Inflammatory macrophage treated with lipopolysaccharide for 4 hours (primary cell): ENCODE data around the gene HOOK2.

Experiments used
- DNase-seq: peaks from one replicate; pipeline ENCODE4 v3.0.0-alpha.2; 2020

Gene HOOK2

DNA sequence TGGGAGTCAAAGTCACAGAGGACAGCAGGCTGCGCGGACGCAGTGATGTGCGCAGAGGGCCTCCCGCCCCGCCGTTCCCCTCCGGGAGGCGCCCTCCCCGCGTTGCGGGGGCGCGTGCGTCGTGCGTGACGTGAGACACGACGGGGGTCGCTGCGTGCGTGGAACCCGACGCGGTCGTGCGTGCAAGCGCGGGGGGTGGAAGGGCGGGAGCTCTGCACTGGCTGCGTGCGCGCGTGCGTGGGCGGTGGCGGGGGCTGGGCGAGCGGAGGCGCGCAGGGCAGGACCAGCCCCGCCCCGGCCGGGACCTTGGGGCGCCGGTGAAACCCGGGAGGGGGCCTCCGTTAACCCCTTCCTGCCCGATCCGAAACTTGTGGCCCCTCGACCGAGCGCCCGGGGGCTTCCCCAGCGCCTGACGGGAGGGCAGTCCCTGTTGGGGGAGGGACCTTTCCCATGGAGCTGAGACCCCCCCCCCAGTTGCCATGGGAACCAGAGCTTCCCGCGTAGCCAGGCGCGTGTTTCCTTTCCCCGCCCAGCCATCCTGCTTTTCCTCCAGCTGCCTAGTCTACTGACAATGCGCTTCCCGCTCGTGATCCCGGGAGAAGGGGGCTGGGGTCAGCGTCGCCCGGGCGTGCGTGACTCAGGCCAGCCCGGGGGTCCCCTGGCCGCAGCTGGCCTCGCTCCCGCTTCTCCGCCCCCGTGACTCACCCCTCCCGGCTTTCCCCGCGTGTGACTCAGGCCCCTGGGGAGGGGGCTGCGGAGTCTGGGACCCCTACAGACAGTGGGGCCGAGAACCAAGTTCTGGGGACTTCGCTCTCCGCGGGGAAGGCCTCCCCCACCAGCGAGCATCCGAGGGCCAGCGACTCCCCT, 7.3 kb upstream of the HOOK2 start:
- peak; percentile 71 for DNase-seq

DNA sequence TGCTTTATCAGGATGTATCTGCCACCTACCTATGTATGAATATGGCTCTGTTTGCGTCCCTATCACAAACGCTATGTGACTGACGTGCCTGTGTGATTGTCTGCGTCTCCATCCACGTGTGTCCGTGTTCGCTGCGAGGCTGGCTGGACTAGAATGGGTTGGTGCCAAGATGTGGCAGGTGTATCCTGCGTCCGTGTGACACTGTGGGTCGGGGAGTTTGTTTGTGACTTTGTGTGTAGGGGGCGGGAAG, 6.7 kb upstream of the HOOK2 start:
- DNase-seq: no peak

DNA sequence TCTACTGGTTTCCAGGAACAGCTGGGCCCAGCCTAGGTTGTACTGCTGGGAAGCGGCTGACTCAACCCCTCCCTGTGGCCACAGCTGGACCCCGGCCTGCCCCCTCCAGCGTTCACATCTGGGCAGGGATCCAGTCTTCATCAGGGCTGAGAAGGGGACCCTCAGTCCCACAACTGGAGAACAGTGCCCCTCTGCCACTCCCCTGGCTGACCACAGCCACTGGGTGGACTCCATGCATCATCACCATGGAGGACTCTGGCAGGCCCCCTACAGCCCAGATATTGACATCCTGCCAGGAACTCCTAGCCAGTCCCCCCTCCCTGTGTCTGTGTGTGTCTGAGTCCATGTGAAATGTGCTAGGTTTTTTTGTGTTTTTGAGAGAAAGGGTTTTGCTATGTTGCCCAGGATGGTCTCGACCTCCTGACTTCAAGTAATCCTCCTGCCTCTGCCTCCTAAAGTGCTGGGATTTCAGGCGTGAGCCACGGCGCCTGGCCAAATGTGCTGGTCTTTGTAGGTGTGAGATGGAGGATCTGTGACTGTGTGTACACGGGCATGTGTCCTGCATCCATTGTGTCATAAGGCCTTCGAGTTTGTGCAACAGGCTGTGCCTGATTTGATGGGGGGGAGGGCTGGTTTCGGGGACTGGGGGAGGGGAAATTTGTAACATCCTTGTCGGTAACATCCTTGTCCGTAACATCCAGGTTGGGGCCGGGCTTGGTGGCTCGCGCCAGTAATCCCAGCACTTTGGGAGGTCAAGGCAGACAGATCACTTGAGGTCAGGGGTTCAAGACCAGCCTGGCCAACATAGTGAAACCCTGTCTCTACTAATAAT, 4.0 kb upstream of the HOOK2 start:
- no peak for DNase-seq

DNA sequence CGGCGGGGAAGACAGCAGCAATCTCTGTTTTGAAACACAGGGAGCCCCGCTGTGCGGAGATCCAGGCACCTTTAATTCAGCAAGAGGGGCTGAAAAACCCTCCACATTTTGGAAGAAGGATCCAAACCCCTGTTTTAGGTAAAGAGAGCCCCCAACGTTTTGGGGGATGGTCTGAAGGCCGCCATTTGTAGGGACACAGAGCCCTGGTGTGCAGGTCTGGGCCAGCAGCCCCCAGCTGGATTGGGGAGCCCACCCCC, 3.5 kb upstream of the HOOK2 start:
- no peak for DNase-seq

DNA sequence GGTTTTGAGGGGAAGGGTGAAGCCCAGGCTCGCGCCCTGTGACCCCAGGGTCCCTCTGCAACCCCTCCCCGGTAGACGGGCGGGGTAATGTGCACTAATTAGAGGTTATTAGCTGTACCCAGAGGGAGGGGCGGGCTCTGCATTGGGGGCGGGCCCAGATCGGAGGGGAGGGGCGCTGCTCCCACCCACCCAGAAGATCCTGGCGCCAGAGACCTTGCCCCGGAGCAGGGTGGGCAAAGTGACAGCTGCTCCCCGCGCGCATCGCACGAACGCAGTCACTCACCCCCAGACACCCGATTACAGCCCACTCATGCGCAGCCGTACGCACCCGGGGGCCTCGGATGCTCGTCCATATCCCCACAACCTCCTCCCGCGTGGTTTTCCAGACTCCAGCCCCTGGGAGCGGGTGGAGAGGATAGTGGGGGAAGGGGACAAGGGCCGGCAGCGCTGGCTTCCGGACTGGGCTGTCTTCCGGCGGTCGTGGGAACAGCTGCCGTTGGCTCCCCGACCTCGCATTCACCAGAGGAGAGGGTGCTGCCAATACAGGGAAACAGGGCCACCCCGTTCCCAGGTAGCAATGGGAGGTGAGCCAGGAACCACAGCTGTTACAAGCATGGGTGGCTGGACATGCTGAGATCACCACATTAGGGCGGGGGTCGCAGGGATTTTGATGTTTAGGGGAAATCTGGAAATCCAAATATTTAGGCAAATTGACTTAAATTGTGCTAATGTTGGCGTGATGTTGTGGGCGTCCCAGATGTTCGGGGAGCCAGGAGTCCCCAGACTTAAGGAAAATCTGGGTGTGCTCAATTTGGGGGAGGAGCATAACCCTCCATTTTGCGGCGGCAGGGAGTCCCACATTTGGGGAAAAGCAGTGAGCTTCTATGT, 2.9 kb upstream of the HOOK2 start:
- peak; percentile 53 for DNase-seq

DNA sequence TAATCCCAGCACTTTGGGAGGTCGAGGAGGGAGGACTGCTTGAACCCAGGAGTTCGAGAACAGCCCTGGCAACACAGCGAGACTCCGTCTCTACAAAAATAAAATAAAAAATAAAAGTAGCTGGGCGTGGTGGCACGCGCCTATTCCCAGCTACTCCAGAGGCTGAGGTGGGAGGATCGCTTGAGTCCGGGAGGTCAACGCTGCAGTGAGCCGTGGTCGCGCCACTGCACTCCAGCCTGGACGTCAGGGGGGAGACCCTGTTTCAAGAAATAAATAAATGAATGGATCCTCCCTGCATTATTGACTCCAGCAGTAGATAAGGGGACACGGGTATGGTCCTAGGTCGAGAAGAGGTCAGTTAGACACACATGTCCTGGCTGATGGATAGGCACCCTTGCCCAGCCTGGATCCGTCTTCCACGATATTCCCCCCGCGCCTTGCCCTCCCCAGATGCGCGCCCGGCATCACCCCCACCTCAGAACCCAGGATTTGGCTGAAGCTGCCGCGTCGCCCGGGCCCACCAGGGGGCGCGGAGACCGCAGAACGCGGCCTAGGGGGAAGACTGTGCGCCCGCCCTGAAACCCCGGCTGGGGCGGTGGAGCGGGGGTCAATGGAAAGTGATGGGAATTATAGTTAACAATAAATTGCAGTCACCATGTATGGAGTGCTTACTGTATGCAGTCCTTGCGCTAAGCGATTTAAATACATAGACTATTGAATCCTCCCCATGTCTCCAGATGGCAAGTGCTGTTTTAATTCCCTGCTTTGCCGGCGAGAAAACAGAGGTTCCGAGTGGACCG, 2.1 kb upstream of the HOOK2 start:
- DNase-seq: peak; percentile 76

DNA sequence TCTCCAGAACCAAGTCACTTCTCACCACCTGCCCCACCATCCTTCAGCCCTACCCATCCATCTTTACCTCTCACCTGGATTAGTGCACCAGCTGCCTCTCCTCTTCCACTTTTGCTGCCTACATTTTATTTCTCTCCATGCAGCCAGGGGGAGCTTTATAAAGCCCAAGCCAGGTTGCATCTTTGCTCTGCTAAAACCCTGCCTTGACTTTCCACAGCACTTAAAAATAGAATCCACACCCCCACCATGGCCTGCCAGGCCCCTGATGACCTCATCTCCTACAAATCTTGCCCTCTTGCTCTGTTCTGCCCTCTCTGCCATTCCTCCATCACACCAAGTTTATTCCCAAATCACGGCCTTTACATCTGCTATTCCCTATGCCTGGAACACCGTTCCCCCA, 1.8 kb downstream of the HOOK2 start:
- no peak for DNase-seq

DNA sequence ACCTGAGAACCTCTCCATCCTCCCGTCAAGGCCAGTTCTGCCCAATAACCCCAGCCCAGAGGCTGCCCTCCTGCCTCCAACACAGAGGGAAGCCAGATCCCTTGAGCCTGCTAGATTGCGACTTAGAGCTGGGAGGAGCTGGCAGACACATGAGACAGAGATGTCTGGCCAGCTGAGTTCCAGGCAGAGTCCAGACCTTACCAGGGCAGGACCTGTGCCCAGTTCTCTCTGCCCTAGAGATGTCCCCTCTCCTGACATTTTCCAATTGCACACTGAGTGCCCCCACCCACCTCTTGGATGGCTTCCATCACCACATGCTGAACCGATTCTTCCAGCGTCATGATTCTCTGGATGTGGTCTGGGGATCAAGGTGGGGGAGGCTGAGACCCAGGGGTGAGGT, 3.0 kb downstream of the HOOK2 start:
- no peak for DNase-seq

DNA sequence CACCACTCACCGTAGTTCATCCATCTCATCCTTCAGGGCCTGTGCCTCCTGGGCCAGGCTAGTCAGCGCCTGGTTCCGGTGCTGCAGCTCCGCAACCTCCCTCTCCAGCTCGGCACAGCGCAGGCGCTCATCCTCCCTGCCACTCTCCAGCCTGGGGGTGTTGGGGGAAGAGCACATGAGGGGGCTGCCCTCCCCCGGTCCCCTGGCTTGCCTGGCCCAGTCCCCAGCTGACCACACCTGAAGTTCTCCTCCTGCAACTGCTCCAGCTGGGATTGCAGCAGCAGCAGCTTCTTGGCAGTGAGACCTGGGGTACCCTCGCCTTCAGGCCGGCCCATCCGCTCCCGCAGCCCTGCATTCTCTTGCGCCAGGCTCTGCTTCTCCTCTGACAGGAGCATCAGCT, 4.4 kb downstream of the HOOK2 start:
- no peak for DNase-seq

DNA sequence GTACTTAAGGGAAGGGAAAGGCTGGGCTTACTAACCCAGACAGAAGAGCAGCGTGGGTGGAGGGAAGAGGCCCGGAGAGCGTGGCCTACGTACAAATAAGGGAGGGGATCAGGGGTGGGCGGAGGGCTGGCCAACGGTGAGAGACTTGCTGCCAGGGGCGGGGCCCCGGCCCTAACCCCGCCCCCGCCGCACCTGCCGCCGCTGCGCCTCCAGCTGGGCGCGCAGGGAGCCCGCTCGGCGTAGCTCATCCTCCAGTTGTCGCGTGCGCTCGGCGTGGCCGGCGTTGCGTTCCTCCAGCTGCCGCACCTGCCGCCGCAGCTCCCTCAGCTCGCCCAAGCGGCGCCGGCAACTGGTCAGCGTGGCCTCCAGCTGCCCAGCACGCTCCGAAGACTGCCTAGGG, 5.7 kb downstream of the HOOK2 start:
- DNase-seq: no peak

DNA sequence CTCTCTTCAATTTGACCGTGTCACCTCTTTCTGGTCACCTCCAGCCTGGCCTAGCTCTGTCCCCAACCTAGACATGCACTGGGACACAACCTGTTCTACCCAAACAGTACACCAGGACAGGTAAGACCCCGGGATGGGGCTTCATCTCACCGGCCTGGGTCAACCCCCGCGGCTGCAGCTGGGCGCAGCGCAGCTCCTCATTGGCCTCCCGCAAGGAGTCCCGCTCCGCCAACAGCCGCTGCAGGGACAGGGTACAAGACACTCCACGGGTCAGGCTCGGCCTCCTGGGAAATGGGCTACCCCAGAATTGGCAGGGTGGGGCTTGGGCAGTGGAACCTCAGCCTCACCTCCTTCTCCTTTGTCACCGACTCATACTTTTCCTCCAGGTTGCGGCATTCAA, 7.7 kb downstream of the HOOK2 start:
- DNase-seq: no peak

DNA sequence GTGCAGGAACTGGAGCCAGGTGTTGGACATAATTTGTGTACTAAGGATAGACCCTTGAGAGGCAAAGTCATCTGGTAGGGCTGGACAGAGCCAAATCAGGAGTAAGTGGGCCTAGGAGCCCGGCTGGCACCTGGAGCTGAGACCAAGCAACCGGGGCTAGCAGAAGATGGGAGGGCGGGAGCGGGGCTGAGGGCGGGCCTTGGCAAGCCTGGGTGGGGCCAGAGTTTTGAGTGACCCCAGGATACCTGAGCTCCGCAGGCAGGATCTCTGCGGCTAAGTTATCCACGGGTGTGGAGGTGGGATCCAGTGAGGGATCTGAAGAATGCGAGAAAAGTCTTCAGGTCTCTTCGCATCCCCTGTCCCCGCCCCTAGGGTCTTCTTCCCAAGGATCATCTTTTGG, 8.2 kb downstream of the HOOK2 start:
- no peak for DNase-seq

DNA sequence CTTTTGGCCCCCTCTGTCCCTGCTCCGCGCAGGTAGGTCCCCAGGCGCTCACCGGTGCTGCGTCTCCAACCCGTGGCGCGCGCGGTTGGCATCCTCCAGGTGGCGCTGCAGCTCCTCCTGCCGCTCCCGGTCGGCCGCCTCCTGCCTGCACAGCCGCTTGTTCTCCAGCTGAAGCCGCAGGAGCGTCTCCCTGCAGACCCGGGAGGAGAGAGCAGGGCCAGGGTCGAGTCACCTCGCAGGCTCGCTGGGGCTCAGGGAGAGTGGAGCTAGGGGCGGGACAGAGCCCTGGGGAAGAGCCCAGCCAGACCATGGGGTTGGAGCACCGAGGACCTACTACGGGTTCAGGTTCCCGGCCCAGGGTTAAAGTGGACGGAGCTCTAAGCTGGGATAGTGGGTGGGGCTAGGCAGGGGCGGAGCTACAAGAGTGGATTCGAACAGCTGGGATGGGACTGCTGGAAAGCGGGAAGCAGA, 9.3 kb downstream of the HOOK2 start:
- peak; percentile 83 for DNase-seq

DNA sequence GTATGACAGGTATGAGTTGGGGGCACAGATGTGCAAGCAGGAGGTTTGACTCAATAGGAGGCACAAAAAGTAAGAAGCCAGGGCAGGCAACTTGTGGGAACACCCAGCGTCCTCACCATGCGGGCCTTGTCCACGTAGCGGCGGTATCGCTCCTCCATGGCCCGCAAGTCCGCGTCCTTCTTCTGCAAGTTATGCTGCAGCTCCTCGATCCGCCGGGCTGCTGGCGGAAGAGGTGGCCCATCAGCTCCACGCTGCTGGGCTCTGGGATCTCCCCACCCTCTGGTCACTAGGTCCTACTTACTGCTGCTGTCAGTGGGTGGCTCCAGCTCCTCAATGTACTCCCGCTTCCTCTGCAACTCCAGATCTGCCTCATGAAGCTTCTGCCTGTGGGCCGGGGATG, 10.7 kb downstream of the HOOK2 start:
- DNase-seq: no peak

DNA sequence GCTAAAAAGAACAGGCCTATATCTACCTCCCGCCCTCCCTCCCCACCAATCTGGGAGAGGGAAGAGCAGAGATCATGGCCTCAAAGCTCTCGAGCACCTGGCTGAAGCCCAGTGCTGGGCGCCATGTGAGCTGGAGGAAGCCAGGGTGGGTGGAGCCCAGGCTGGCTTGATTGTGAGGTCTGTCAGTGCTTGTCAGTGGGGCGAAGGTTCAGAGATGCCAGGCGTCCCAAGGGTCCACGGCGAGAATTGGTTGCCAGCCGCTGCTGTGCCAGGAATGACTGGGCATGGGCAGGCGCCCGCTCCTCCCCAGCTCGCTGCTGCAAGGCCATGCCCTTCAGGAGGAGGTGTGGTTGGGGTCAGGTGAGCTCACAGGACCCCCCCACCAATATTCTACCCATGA, 12.3 kb downstream of the HOOK2 start:
- DNase-seq: no peak

DNA sequence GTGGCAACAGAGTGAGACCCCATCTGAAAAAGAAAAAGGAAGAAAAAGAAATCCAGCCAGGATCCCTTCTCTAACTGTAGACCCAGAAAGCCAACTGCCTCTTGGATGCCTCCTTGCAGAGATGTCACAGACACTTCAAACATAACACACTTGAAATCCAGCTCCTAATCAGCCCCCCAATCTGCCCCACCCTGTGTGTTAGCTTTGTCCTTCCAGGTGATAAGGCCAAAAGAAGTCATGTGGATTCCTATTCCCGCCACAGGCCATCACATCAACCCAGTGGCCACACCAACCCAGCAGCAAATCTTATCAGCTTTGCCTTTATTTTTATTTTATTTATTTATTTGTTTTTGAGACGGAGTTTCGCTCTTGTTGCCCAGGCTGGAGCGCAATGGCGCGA, 15.7 kb downstream of the HOOK2 start:
- no peak for DNase-seq

DNA sequence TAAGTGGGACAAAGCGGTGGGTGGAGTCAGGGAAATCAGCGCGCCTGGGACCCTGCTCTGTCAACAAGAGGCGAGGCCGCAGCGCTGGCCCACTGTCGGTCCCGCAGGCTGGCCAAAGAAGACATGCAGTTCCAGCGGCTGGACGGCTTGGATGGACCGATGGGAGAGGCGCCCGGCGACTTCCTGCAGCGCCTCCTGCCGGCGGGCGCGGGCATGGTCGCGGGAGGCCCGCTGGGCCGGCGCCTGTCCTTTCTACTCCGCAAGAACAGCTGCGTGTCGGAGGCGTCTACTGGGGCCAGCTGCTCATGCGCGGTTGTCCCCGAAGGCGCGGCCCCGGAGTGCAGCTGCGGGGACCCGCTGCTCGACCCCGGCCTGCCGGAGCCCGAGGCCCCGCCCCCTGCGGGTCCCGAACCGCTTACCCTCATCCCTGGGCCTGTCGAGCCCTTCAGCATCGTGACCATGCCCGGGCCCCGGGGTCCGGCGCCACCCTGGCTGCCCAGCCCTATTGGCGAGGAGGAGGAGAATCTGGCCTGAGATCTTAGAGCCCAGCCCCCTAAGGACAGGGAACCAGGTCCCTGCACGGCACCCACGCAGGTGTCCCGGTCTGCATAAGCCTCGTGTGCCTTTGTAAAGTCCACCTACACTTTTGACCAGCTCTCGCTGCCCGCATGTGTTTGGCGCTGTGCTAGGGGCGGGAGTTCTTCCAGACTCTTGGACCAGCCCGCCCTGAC, 17.6 kb downstream of the HOOK2 start:
- peak; percentile 75 for DNase-seq

DNA sequence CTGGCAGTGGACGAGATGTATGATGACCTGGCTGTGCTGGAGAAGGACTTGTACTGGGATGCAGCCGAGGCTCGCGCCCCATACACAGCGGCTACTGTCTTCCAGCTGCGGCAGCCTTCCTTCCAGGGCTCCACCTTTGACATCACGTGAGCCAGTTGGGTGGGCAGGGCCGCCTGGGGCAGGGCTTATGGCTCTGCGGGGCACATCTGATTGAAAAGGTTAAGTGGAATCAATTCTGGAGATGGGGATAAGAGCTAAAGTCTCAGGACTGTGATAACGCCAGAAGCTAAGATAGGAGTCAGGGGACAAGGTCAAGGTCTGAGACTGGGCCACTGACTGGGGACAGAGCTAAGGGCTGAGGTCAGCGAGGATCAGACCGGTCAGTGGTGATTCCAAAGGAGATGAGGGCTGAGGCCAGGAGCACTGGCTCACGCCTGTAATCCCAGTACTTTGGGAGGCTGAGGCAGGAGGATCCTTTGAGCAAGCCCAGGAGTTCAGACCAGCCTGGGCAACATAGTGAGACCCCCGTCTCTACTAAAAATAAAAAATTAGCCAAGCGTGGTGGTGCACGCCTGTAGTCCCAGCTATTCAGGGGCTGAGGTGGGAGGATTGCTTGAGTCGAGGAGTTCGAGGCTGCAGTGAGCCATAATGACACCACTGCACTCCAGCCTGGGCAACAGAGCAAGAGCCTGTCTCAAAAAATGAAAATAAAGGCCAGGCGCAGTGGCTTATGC, 19.0 kb downstream of the HOOK2 start:
- DNase-seq: no peak

DNA sequence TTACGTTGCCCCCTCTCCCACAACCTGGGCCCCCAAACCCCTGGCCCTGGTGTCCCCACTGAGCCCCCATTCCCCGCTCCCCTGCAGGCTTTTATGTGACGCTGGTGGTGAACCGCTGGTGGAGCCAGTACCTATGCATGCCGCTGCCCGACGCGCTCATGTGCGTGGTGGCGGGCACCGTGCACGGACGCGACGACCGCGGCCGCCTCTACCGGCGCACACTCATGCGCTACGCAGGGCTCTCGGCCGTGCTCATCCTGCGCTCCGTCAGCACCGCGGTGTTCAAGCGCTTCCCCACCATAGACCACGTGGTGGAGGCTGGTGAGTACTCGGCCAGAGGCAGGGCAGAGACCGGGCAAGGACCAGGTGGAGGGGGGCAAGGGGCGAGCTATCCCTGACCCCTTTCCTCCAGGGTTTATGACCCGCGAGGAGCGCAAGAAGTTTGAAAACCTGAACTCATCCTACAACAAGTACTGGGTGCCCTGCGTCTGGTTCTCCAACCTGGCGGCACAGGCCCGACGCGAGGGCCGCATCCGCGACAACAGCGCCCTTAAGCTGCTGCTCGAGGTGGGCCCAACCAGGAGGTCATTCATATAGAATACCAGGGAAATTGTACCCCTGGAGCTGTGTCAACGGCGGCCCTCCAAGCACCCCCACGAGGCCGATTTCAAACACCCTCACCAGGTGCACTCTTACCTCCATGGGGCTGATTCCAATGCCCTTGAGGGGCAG, 20.7 kb downstream of the HOOK2 start:
- no peak for DNase-seq

DNA sequence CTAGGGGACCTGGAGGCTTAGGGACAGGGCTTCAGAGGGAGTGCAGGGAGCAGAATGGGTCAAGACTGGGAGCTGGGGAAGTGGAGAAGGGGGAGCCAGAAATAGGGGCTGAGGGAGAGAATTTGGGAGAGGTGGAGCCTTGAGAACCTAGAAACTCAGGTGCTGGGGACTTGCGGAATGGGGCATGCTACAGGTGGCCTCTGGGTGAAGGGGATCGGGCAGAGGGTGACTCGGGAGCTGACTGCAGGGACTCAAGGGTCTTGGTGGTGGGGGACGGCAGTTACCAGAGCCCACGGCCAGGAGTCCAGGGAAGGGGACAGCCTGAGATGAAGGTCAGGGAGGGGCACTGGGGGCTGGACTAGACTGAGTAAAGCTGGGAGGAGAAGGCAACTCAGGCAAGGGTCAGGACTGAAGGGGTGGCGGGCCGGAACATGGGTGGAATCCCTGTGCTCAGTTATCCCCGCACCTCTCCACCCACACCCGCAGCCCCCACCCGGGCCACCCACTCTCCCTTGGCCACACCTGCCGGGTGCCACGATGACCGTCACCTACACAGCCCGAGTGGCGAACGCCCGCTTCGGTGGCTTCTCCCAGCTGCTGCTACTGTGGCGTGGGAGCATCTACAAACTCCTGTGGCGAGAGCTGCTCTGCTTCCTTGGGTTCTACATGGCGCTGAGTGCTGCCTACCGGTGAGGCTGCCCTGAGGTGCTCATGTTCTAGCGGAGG, 23.1 kb downstream of the HOOK2 start:
- no peak for DNase-seq
